ENCODE measurements around the gene FSTL4. TPM values are rescaled to one million over a fixed set of nuclear protein-coding genes. Genes with fewer than 3 reads are reported as not detected.

FSTL4 gene
- total and polyA plus RNA-seq, 2 donors (not counting 1 experiment from before 2014, with no cell fraction given) = 0.31 to 6.7 TPM

DNA sequence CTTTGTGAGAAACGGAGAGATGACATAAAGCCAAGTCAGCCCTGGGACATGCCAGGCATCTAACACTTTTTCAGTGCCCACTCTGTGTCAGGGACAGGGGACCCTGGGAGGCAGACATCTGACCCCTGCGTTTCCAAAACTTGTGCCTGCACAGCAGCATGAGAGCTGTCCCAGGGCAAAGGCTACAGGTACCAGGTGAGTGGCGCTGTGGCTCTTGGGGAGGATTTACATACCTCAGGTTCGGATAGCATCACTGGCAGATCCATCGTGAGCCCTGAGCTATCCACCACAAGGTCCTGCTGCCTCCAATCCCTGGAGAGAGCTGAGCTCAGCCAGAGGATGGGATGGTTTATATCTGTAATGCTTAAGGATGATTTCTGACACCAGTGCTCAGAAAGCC is 52.4 kb downstream of the FSTL4 start:
- CTCF ChIA-PET = interaction anchor here (1.0 kb wide), 1 partner anchor 419 kb away, joined by 3 read pairs; no protein-coding TSS in a partner anchor
- TF ChIP-seq, protein P1, sequence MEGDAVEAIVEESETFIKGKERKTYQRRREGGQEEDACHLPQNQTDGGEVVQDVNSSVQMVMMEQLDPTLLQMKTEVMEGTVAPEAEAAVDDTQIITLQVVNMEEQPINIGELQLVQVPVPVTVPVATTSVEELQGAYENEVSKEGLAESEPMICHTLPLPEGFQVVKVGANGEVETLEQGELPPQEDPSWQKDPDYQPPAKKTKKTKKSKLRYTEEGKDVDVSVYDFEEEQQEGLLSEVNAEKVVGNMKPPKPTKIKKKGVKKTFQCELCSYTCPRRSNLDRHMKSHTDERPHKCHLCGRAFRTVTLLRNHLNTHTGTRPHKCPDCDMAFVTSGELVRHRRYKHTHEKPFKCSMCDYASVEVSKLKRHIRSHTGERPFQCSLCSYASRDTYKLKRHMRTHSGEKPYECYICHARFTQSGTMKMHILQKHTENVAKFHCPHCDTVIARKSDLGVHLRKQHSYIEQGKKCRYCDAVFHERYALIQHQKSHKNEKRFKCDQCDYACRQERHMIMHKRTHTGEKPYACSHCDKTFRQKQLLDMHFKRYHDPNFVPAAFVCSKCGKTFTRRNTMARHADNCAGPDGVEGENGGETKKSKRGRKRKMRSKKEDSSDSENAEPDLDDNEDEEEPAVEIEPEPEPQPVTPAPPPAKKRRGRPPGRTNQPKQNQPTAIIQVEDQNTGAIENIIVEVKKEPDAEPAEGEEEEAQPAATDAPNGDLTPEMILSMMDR (IDR thresholded peaks at IDR 0.05) = no peak
- no peak for TF ChIP-seq EZH2 (IDR thresholded peaks at IDR 0.05; ENCODE audit: borderline replicate concordance, insufficient read depth, low read depth, low read length, poor library complexity, severe bottlenecking)
- H3K27ac Mint-ChIP-seq = no peak overlapping the region
- WGBS (ENCODE audit: insufficient coverage) = 76% methylated on average over 5 of the region's 5 CpGs
- H3K4me1 Mint-ChIP-seq = no peaks in the 10 kb centered on the region
- no peak for ATAC-seq (ENCODE audit: low read depth)
- Histone ChIP-seq H3K4me3 (ENCODE audit: control extremely low read depth in 1 of 5, extremely low read depth in 1 of 5, insufficient read depth in 1 of 5, low read depth in 2 of 5, low read length in 4 of 5) (no peak overlapping the region), H3K9me3 (ENCODE audit: control extremely low read depth in 1 of 3, control insufficient read depth in 2 of 3, insufficient read depth in 1 of 3, low read length in 2 of 3) (no peaks in the 10 kb centered on the region), H3K4me2 (replicated peaks; ENCODE audit: low read depth, low read length, poor library complexity, severe bottlenecking) (no peak overlapping the region), H3K4me1 (ENCODE audit: control insufficient read depth in 2 of 2, insufficient read depth in 2 of 2, low read length in 2 of 2) (no peaks in the 10 kb centered on the region), H3K79me2 (ENCODE audit: control insufficient read depth, insufficient read depth, low read length) (no peaks in the 10 kb centered on the region), H2AFZ (ENCODE audit: insufficient read depth, low read depth, low read length, poor library complexity, severe bottlenecking) (no peak overlapping the region), H3K27ac (ENCODE audit: low read length in 2 of 2) (no peak overlapping the region), H3K9ac (ENCODE audit: low read length) (no peak overlapping the region), H4K20me1 (ENCODE audit: control insufficient read depth, insufficient read depth, low read length, poor library complexity, severe bottlenecking) (no peaks in the 10 kb centered on the region), H3K27me3 (replicated peaks in 1 of 4; ENCODE audit: control extremely low read depth in 1 of 4, control insufficient read depth in 3 of 4, insufficient read depth in 4 of 4, low read length in 3 of 4) (peaks cover 0 to 4% (median 0%) of the 10 kb centered on the region in 4 experiments), H3K36me3 (replicated peaks in 1 of 2; ENCODE audit: control extremely low read depth in 1 of 2, control insufficient read depth in 1 of 2, extremely low read depth in 1 of 2, insufficient read depth in 2 of 2, low read length in 1 of 2) (no peaks in the 10 kb centered on the region)
- no peak for DNase-seq
- H3K9me3 Mint-ChIP-seq (ENCODE audit: insufficient read depth) = no peaks in the 10 kb centered on the region
- H3K4me3 Mint-ChIP-seq = no peak overlapping the region
- intact Hi-C loops (cut with micrococcal nuclease) = no loop called here
- POLR2A ChIA-PET = no interaction called here
- H3K27me3 Mint-ChIP-seq = peaks cover 57% of the 10 kb centered on the region

DNA sequence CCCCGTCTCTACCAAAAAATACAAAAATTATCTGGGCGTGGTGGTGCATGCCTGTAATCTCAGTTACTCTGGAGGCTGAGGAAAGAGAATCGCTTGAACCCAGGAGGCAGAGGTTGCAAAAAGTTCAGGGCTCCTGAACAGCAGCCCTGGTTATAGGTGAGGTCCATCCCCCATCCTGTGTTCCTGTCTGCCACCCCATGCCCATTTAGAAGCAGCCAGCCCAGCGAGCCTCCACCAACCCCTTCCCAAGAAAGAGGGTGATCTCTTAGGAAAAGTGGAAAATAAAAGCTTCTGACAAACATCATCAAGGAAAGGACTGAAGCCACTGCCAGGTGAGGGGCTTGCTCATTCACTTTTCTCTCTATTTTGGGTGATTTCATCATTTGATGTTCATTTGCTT is 55.8 kb downstream of the FSTL4 start:
- intact Hi-C loops (cut with micrococcal nuclease) = no loop called here
- TF ChIP-seq, protein P1 (IDR thresholded peaks at IDR 0.05) = no peak
- no peak for TF ChIP-seq EZH2 (IDR thresholded peaks at IDR 0.05; ENCODE audit: borderline replicate concordance, insufficient read depth, low read depth, low read length, poor library complexity, severe bottlenecking)
- H3K4me1 Mint-ChIP-seq = peaks cover 3% of the 10 kb centered on the region
- POLR2A ChIA-PET = no interaction called here
- DNase-seq (no peak), ATAC-seq (ENCODE audit: low read depth) (no peak)
- no peaks in the 10 kb centered on the region for H3K79me2 ChIP-seq (ENCODE audit: control insufficient read depth, insufficient read depth, low read length)
- no peak overlapping the region for H3K9ac ChIP-seq (ENCODE audit: low read length)
- no peak overlapping the region for H3K4me3 ChIP-seq (ENCODE audit: control extremely low read depth in 1 of 5, extremely low read depth in 1 of 5, insufficient read depth in 1 of 5, low read depth in 2 of 5, low read length in 4 of 5)
- H3K4me3 Mint-ChIP-seq = no peak overlapping the region
- no peaks in the 10 kb centered on the region for H3K4me1 ChIP-seq (ENCODE audit: control insufficient read depth in 2 of 2, insufficient read depth in 2 of 2, low read length in 2 of 2)
- peaks cover 60% of the 10 kb centered on the region for H3K27me3 Mint-ChIP-seq
- H3K4me2 ChIP-seq (replicated peaks; ENCODE audit: low read depth, low read length, poor library complexity, severe bottlenecking) = no peak overlapping the region
- peaks cover 0 to 6% (median 0%) of the 10 kb centered on the region in 4 experiments for H3K27me3 ChIP-seq (replicated peaks in 1 of 4; ENCODE audit: control extremely low read depth in 1 of 4, control insufficient read depth in 3 of 4, insufficient read depth in 4 of 4, low read length in 3 of 4)
- no peaks in the 10 kb centered on the region for H4K20me1 ChIP-seq (ENCODE audit: control insufficient read depth, insufficient read depth, low read length, poor library complexity, severe bottlenecking)
- no peaks in the 10 kb centered on the region for H3K9me3 Mint-ChIP-seq (ENCODE audit: insufficient read depth)
- H3K9me3 ChIP-seq (ENCODE audit: control extremely low read depth in 1 of 3, control insufficient read depth in 2 of 3, insufficient read depth in 1 of 3, low read length in 2 of 3) = no peaks in the 10 kb centered on the region
- CTCF ChIA-PET = no interaction called here
- 95% methylated on average over 3 of the region's 4 CpGs for WGBS (ENCODE audit: insufficient coverage)
- H3K27ac Mint-ChIP-seq = no peak overlapping the region
- no peak overlapping the region for H3K27ac ChIP-seq (ENCODE audit: low read length in 2 of 2)
- H2AFZ ChIP-seq (ENCODE audit: insufficient read depth, low read depth, low read length, poor library complexity, severe bottlenecking) = no peak overlapping the region
- H3K36me3 ChIP-seq (replicated peaks in 1 of 2; ENCODE audit: control extremely low read depth in 1 of 2, control insufficient read depth in 1 of 2, extremely low read depth in 1 of 2, insufficient read depth in 2 of 2, low read length in 1 of 2) = no peaks in the 10 kb centered on the region

Measured in B cell (primary cell).